Ovary (tissue), 10 donors: ENCODE results near the gene QSER1. TPM values are rescaled to one million over a fixed set of nuclear protein-coding genes. Genes with fewer than 3 reads are reported as not detected.
A peak's percentile ranks its signal among the peaks of the same experiment; 100 is the strongest.

Experiments
- DNase-seq, 5 donors: peaks; one replicate each; pipeline ENCODE4 v3.0.0-alpha.2; 2019 to 2020
- H3K27ac ChIP-seq, 2 donors: fragments of 200-600 bp; one replicate each; pipeline versions ENCODE4 v1.5.1 to v1.8.0; 2019 to 2022
- H3K27me3 ChIP-seq: fragments of 200-600 bp; one replicate; pipeline ENCODE4 v1.8.0; 2022
- H3K36me3 ChIP-seq: fragments of 200-600 bp; sonication (generic); one replicate; pipeline ENCODE4 v1.5.1; 2019
- H3K4me1 ChIP-seq: one replicate; pipeline ENCODE4 v1.8.1; 2013; ENCODE audit warnings: mild to moderate bottlenecking, moderate library complexity; ENCODE audit not compliant: insufficient read depth
- H3K4me3 ChIP-seq: fragments of 200-600 bp; sonication (generic); one replicate; pipeline ENCODE4 v1.5.1; 2017
- H3K9me3 ChIP-seq, 2 donors: fragments of 200-600 bp in 1 of 2; sonication (generic) in 1 of 2; one replicate each; pipeline versions ENCODE4 v1.5.1 to v1.8.1; 2013 to 2019; ENCODE audit warnings: mild to moderate bottlenecking in 1 of 2, moderate library complexity in 1 of 2
- EP300 ChIP-seq: sonication (generic); formaldehyde crosslinking; IDR thresholded peaks from one replicate; pipeline ENCODE4 v1.6.1; 2017; ENCODE audit warnings: antibody characterized with exemption
- POLR2A ChIP-seq: fragments of 450-650 bp; IDR thresholded peaks from one replicate; pipeline ENCODE4 v1.6.1; 2017; ENCODE audit warnings: antibody characterized with exemption, mild to moderate bottlenecking, moderate library complexity
- WGBS, 3 donors: extraction: QIAGEN DNeasy Blood & Tissue Kit in 1 of 3; methylation state at CpG; one replicate each; pipeline versions ENCODE4 v1.1.5 to v1.1.7; 2013 to 2017; 5-methylcytosine and 5-hydroxymethylcytosine counted together
- intact Hi-C, 4 donors: fragments of 100-400 bp; cut with DNase I; formaldehyde crosslinking; loops; one replicate each; pipeline versions ENCODE4 v1.11.0 to v1.15.1; 2022 to 2023
- long read RNA-seq, 3 donors: library from polyadenylated mRNA in 2 of 3; unstranded in 2 of 3; transcript quantifications; one replicate each; pipeline ENCODE4 v2.0.0 and lab custom pipeline, GENCODE V29; 2021 to 2026
- polyA plus RNA-seq, 2 donors: library from polyadenylated mRNA; stranded (reverse); fragments of 200-250 nt in 1 of 2; fragments of 350-450 nt in 1 of 2; fragmentation: Illumina TruSeq in 1 of 2; extraction: RNeasy Lipid Tissue Mini Kit (QIAGEN cat#74804) in 1 of 2; gene quantifications; one replicate each; pipeline ENCODE4 v1.2.3, GENCODE V29; 2013 to 2014
- total RNA-seq, 7 donors: library from RNA; depleted of rRNA in 2 of 7; stranded (reverse); fragments of >200 nt in 2 of 7; fragmentation: NEBNext Ultra II Directional in 3 of 7; extraction: Animal tissue kit (Norgen Biotek cat#: 25700) in 3 of 7; gene quantifications; one replicate each; pipeline versions ENCODE4 v1.1.0 to v1.2.4, GENCODE V29; 2016 to 2023
- TF ChIP-seq, protein P1 (sequence below), 3 donors: fragments of 450-650 bp in 2 of 3; fragments of 200-600 bp in 1 of 3; IDR thresholded peaks; one replicate each; pipeline versions ENCODE4 v1.5.1 to v1.8.0; 2016 to 2022; ENCODE audit warnings: antibody characterized with exemption in 3 of 3, mild to moderate bottlenecking in 1 of 3
- donor health status: DM: no; HTN: no; CAD: no; lungs with moderate emphysema.
- donor health status: DM: no; HTN: no; CAD: no.
- donor health status: Bipolar disorder and iron deficiency.
- donor health status: DM: yes; HTN: yes; CAD: no.
- donor health status: DM: no; HTN: no; CAD: no.
- donor health status: DM: yes; HTN: yes; CAD: no.

The QSER1 gene
- total RNA-seq, result 10 to 100 TPM; 30.1 to 50.1 (median 40.2) TPM
- polyA plus RNA-seq, result 10 to 100 TPM in 1 of 2 donors, 1 to 10 TPM in 1; 7.4 to 17.6 TPM
- long read RNA-seq, donor 1, partial matches to known transcripts, result 2 of 9 reads
- long read RNA-seq, donor 1, other reads (novel, unspliced or antisense), result 7 of 9 reads
- long read RNA-seq, donor 2, partial matches to known transcripts, result 7 of 9 reads
- long read RNA-seq, donor 2, other reads (novel, unspliced or antisense), result 0 of 9 reads
- long read RNA-seq, donor 3, partial matches to known transcripts, result 2 of 4 reads
- long read RNA-seq, donor 3, other reads (novel, unspliced or antisense), result 2 of 4 reads

DNA sequence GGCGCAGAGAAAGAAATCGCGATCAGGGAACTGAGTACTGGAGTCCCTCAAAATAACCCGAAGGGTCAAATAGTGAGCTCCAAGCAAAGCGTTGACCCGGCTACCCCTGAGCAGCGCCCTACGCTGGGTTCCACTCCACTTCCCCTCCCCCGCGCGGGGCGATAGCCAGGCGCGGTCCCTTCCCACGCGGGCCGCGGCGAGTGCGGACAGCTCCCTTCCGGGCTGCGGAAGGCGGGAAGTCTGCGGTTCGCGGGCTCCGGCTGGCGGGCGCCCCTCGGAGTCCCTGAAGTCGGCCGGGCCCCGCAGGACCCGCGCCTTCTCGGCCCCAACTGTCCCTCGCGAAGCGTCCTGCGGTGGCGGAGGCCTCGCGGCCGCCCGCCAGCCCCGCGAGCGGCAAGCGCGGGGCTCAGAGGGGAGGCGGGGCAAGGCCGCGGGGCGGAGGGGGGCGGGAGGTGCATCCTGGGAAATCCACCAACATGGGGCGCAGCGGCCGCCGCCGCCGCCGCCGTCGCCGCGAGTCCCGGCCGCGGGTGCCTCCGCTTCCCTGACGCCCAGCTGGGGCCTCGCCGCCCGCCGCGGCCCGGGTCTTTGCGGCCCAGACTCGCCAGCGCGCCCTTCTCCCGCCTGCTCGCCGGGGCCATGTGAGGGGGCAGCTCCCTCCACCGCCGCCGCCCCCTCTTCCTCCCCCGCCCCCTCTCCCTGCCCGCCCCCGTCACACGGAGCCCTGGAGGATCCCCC lies at the start of gene QSER1:
QSER1 (plus strand) TSS at position 457 of the 738 bp plus-strand sequence. CDS start 315 bp downstream, outside the sequence.
- peaks cover 2% of the 10 kb centered on the region for H3K4me1 ChIP-seq
- 1% methylated on average over 21 to 91 of the region's 91 CpGs for WGBS, 3 donors
- DNase-seq, result peak; percentile 77 to 83 (median 78)
- no peaks in the 10 kb centered on the region for H3K27me3 ChIP-seq
- H3K36me3 ChIP-seq, result no peaks in the 10 kb centered on the region
- TF ChIP-seq POLR2A (peak; percentile 60), EP300 (no peak)
- no peaks in the 10 kb centered on the region for H3K9me3 ChIP-seq
- intact Hi-C loops, result no loop called here
- peak within 1 kb of the TSS; percentile 97 to 99 for H3K27ac ChIP-seq
- H3K4me3 ChIP-seq, result peak within 1 kb of the TSS; percentile 82

DNA sequence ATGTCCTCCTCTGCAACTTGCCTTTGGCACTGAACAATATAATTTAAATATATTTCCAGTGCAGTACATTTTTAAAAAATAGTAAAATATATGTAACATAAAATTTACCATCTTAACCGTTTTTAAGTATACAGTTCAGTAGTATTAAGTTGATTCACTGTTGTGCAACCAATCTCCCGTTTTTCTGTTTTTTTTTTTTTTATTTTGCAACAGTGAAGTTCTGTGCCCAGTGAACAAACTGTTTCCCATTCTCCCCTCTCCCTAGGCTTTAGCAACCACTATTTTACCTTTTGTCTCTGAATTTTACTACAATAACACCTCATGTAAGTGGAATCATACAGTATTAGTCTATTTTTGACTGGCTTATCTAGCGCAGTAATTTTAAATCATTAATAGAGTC lies 49.1 kb upstream of the QSER1 start:
- Histone ChIP-seq H3K27ac (no peak overlapping the region), H3K27me3 (no peaks in the 10 kb centered on the region), H3K4me3 (no peak overlapping the region), H3K4me1 (no peaks in the 10 kb centered on the region), H3K36me3 (no peaks in the 10 kb centered on the region), H3K9me3 (no peaks in the 10 kb centered on the region)
- TF ChIP-seq, protein P1, sequence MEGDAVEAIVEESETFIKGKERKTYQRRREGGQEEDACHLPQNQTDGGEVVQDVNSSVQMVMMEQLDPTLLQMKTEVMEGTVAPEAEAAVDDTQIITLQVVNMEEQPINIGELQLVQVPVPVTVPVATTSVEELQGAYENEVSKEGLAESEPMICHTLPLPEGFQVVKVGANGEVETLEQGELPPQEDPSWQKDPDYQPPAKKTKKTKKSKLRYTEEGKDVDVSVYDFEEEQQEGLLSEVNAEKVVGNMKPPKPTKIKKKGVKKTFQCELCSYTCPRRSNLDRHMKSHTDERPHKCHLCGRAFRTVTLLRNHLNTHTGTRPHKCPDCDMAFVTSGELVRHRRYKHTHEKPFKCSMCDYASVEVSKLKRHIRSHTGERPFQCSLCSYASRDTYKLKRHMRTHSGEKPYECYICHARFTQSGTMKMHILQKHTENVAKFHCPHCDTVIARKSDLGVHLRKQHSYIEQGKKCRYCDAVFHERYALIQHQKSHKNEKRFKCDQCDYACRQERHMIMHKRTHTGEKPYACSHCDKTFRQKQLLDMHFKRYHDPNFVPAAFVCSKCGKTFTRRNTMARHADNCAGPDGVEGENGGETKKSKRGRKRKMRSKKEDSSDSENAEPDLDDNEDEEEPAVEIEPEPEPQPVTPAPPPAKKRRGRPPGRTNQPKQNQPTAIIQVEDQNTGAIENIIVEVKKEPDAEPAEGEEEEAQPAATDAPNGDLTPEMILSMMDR (IDR thresholded peaks at IDR 0.05), result no peak
- TF ChIP-seq EP300, result no peak
- no peak for TF ChIP-seq POLR2A
- 72 to 76% (median 76%) methylated on average over 3 of the region's 3 CpGs for WGBS, 3 donors
- intact Hi-C loops, result no loop called here
- DNase-seq, result no peak

DNA sequence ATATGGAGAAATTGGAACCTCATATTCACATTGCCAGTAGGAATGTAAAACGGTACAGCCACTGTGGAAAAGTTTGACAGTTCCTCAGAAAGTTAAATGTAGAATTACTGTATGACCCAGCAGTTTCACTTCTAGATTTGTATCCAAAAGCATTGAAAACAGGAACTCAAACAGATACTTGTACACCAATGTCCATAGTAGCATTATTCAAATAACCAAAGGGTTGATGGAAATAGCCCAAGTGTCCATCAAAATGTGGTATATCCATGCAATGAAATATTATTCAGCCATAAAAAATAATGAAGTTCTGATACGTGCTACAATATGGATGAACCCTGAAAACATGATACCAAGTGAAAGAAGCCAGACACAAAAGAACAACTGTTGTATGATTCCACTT lies 45.1 kb upstream of the QSER1 start:
- DNase-seq, result no peak
- Histone ChIP-seq H3K4me1 (no peaks in the 10 kb centered on the region), H3K36me3 (no peaks in the 10 kb centered on the region), H3K9me3 (no peaks in the 10 kb centered on the region), H3K27ac (no peak overlapping the region), H3K4me3 (no peak overlapping the region), H3K27me3 (no peaks in the 10 kb centered on the region)
- 87 to 89% (median 88%) methylated on average over 2 of the region's 2 CpGs for WGBS, 3 donors
- TF ChIP-seq EP300, result no peak
- no peak for TF ChIP-seq POLR2A
- TF ChIP-seq, protein P1 (IDR thresholded peaks at IDR 0.05), result no peak
- intact Hi-C loops, result no loop called here

DNA sequence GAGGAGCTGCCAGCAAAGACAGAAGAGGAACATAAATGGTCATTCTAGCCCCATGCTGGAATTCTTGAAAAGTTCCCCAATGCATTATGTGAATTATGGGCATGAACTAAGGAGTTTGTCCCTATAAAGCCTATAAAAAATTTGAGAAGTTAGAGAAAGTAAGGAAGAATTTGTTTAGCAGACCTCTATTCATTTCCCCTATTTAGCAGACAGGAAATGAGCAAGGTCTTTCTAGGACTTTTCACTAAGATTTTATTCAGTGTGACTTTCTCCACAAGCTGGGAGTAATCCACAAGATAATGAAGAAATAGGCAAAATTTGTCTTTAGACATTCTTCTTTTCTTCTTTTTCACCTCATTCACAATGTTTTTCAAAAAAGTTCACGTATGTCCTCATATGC lies 42.9 kb upstream of the QSER1 start:
- no peaks in the 10 kb centered on the region for H3K36me3 ChIP-seq
- no peak for TF ChIP-seq POLR2A
- TF ChIP-seq, protein P1 (IDR thresholded peaks at IDR 0.05), result no peak
- no peak for TF ChIP-seq EP300
- no peak for DNase-seq
- H3K4me1 ChIP-seq, result no peaks in the 10 kb centered on the region
- intact Hi-C loops, result no loop called here
- no peaks in the 10 kb centered on the region for H3K27me3 ChIP-seq
- no peak overlapping the region for H3K4me3 ChIP-seq
- 59 to 83% (median 82%) methylated on average over 1 of the region's 1 CpG for WGBS, 3 donors
- no peaks in the 10 kb centered on the region for H3K9me3 ChIP-seq
- no peak overlapping the region for H3K27ac ChIP-seq

DNA sequence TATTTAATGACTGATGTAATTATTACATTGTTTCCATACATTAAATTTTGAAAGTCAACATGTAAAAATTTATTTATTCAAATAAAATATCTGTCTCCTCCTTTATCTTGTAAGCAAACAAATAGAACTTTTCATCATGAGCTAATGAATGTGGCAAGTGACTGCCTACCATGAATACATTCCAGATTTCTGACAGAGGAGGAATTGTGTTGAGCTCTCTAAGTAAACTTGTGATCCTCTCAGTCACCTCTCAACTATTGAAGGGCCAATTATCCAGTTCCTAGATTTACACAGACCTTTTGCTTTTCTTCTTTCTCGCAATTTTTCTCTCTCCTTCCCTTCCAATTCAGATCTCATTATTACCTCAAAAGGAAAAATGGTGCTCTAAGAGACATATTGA lies 41.4 kb upstream of the QSER1 start:
- TF ChIP-seq EP300, result no peak
- TF ChIP-seq POLR2A, result no peak
- TF ChIP-seq, protein P1 (IDR thresholded peaks at IDR 0.05), result no peak
- WGBS, 3 donors, result 82 to 88% (median 87%) methylated on average over 1 of the region's 1 CpG
- no peak overlapping the region for H3K4me3 ChIP-seq
- H3K9me3 ChIP-seq, result no peaks in the 10 kb centered on the region
- no peaks in the 10 kb centered on the region for H3K27me3 ChIP-seq
- H3K36me3 ChIP-seq, result no peaks in the 10 kb centered on the region
- H3K4me1 ChIP-seq, result no peaks in the 10 kb centered on the region
- intact Hi-C loops, result no loop called here
- H3K27ac ChIP-seq, result no peak overlapping the region
- DNase-seq, result no peak
